ENCODE measurements around the gene DCBLD1.

Gene DCBLD1

GRCh38 chr6:117482240-117483003 is at the start of gene DCBLD1 (continued):
- peak; percentile 20; the same call in 1 of the 2 replicates for TF ChIP-seq ZNF626 (tag by site-specific recombination; IDR thresholded peaks at IDR 0.05)
- TF ChIP-seq HOXA7 (CRISPR knock-in tag; IDR thresholded peaks at IDR 0.05; ENCODE audit: borderline replicate concordance), result no peak
- TF ChIP-seq ZNF350 (tag by site-specific recombination; IDR thresholded peaks at IDR 0.05), result no peak
- TF ChIP-seq ZBTB7A (tag by site-specific recombination; IDR thresholded peaks at IDR 0.05; ENCODE audit: low read depth), result no peak
- peak; percentile 52; the same call in 1 of the 2 replicates for TF ChIP-seq ZBTB20 (tag by site-specific recombination; IDR thresholded peaks at IDR 0.05)
- no peak for TF ChIP-seq ZNF776 (tag by site-specific recombination; IDR thresholded peaks at IDR 0.05; ENCODE audit: borderline replicate concordance)
- no peak for TF ChIP-seq WT1 (tag by site-specific recombination; IDR thresholded peaks at IDR 0.05)
- TF ChIP-seq ZNF518A (tag by site-specific recombination; conservative IDR thresholded peaks at IDR 0.05; ENCODE audit: low read depth), result no peak
- 0 out of 2 replicates have a peak, but pooled peaks have one; percentile 28 for TF ChIP-seq ZNF76 (tag by site-specific recombination; IDR thresholded peaks at IDR 0.05; ENCODE audit: borderline replicate concordance, low read depth)
- peak; percentile 74 for TF ChIP-seq ZNF398 (tag by site-specific recombination; IDR thresholded peaks at IDR 0.05)
- no peak for TF ChIP-seq ZNF341 (tag by site-specific recombination; IDR thresholded peaks at IDR 0.05; ENCODE audit: low read depth)
- TF ChIP-seq KLF9 (tag by site-specific recombination; IDR thresholded peaks at IDR 0.05; ENCODE audit: low read depth), result peak; percentile 87
- TF ChIP-seq ZNF114 (tag by site-specific recombination; IDR thresholded peaks at IDR 0.05), result no peak
- TF ChIP-seq FEZF1 (tag by site-specific recombination; IDR thresholded peaks at IDR 0.05), result no peak
- TF ChIP-seq ZNF121 (tag by site-specific recombination; IDR thresholded peaks at IDR 0.05), result no peak
- no peak for TF ChIP-seq ZNF747 (tag by site-specific recombination; IDR thresholded peaks at IDR 0.05)
- no peak for TF ChIP-seq BCL11B (tag by site-specific recombination; IDR thresholded peaks at IDR 0.05; ENCODE audit: low read depth)
- no peak; the same call in 1 of the 2 replicates for TF ChIP-seq HIC1 (tag by site-specific recombination; IDR thresholded peaks at IDR 0.05)
- TF ChIP-seq ZNF707 (tag by site-specific recombination; IDR thresholded peaks at IDR 0.05), result no peak
- TF ChIP-seq, protein P1, sequence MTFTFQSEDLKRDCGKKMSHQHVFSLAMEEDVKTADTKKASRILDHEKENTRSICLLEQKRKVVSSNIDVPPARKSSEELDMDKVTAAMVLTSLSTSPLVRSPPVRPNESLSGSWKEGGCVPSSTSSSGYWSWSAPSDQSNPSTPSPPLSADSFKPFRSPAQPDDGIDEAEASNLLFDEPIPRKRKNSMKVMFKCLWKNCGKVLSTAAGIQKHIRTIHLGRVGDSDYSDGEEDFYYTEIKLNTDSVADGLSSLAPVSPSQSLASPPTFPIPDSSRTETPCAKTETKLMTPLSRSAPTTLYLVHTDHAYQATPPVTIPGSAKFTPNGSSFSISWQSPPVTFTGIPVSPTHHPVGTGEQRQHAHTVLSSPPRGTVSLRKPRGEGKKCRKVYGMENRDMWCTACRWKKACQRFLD (tag by site-specific recombination; IDR thresholded peaks at IDR 0.05), result no peak
- no peak for TF ChIP-seq ZNF394 (tag by site-specific recombination; IDR thresholded peaks at IDR 0.05; ENCODE audit: borderline replicate concordance)
- TF ChIP-seq ZNF311 (tag by site-specific recombination; IDR thresholded peaks at IDR 0.05; ENCODE audit: borderline replicate concordance), result no peak
- peak; percentile 17; the same call in 1 of the 2 replicates for TF ChIP-seq ZNF10 (tag by site-specific recombination; IDR thresholded peaks at IDR 0.05)
- peak; percentile 44; the same call in 1 of the 2 replicates for TF ChIP-seq ZBTB17 (tag by site-specific recombination; IDR thresholded peaks at IDR 0.05)
- TF ChIP-seq, protein P2, sequence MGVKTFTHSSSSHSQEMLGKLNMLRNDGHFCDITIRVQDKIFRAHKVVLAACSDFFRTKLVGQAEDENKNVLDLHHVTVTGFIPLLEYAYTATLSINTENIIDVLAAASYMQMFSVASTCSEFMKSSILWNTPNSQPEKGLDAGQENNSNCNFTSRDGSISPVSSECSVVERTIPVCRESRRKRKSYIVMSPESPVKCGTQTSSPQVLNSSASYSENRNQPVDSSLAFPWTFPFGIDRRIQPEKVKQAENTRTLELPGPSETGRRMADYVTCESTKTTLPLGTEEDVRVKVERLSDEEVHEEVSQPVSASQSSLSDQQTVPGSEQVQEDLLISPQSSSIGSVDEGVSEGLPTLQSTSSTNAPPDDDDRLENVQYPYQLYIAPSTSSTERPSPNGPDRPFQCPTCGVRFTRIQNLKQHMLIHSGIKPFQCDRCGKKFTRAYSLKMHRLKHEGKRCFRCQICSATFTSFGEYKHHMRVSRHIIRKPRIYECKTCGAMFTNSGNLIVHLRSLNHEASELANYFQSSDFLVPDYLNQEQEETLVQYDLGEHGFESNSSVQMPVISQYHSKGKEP (tag by site-specific recombination; IDR thresholded peaks at IDR 0.05), result no peak
- TF ChIP-seq ZNF768 (tag by site-specific recombination; IDR thresholded peaks at IDR 0.05), result no peak
